H1 (cell line): Measurements from ENCODE around the gene PLEKHM1. TPM values are rescaled to one million over a fixed set of nuclear protein-coding genes. Genes with fewer than 3 reads are reported as not detected.
"Not testable (repeated sequence)": the region's sequence is repeated elsewhere in the genome, so short reads cannot be mapped to it uniquely, and the experiment has no call there.

Source experiments
- CTCF ChIA-PET: fragments of 300-600 bp; sonication (Branson Sonifier 250); formaldehyde crosslinking; loops from one replicate; lab custom pipeline; 2021; ENCODE audit not compliant: partially characterized antibody; lab: Charles Lee
- POLR2A ChIA-PET: fragments of 300-600 bp; sonication (Branson Sonifier 250); formaldehyde crosslinking; loops from one replicate; lab custom pipeline; 2021; ENCODE audit warnings: inconsistent platforms; ENCODE audit not compliant: partially characterized antibody; lab: Charles Lee
- DNase-seq, 2 experiments: peaks; one replicate each; pipeline versions ENCODE4 v3.0.0 to v3.0.0-alpha.2; 2010 to 2022; ENCODE audit warnings: low spot score in 2 of 2, low read depth in 1 of 2, mixed read lengths in 1 of 2
- FAIRE-seq: peaks from 2 replicates; lab custom pipeline; 2011; peaks lifted over from hg19 to GRCh38; lab: Jason Lieb, UNC
- H2AFZ ChIP-seq: 2 replicates; pipeline ENCODE4 v1.8.1; 2012; ENCODE audit warnings: low read length, inconsistent platforms
- H2AK5ac ChIP-seq: 2 replicates; pipeline ENCODE4 v1.6.1; 2013; ENCODE audit warnings: low read depth, low read length
- H2BK120ac ChIP-seq: replicated peaks from 2 replicates; pipeline ENCODE3; 2013; ENCODE audit warnings: low read depth, low read length, inconsistent platforms
- H2BK12ac ChIP-seq: 2 replicates; pipeline ENCODE4 v1.6.1; 2013; ENCODE audit warnings: low read depth, low read length
- H2BK15ac ChIP-seq: 2 replicates; pipeline ENCODE4 v1.6.1; 2013; ENCODE audit warnings: low read length
- H2BK20ac ChIP-seq: 2 replicates; pipeline ENCODE4 v1.6.1; 2013; ENCODE audit warnings: low read length
- H2BK5ac ChIP-seq: 2 replicates; pipeline ENCODE4 v1.6.1; 2013; ENCODE audit warnings: low read depth, low read length
- H3K14ac ChIP-seq: 2 replicates; pipeline ENCODE4 v1.6.1; 2013; ENCODE audit warnings: inconsistent platforms; ENCODE audit not compliant: insufficient read length
- H3K18ac ChIP-seq: 2 replicates; pipeline ENCODE4 v1.6.1; 2013; ENCODE audit warnings: low read length; ENCODE audit errors: extremely low read depth
- H3K23ac ChIP-seq: 2 replicates; pipeline ENCODE4 v1.6.1; 2013; ENCODE audit warnings: inconsistent platforms; ENCODE audit not compliant: insufficient read length
- H3K23me2 ChIP-seq: 2 replicates; pipeline ENCODE4 v1.6.1; 2013; ENCODE audit warnings: low read depth, low read length
- H3K27ac ChIP-seq: 2 replicates; pipeline ENCODE4 v1.6.1; 2011; ENCODE audit warnings: low read depth, low read length, inconsistent platforms
- H3K27me3 ChIP-seq, 4 experiments: replicated peaks in 1 of 4; 1 replicate in 1 of 4; 2 replicates in 3 of 4; pipeline versions ENCODE4 v1.6.1 to v1.8.1; 2011 to 2013; ENCODE audit warnings: low read length in 3 of 4, mild to moderate bottlenecking in 3 of 4, inconsistent platforms in 2 of 4, mixed read lengths in 2 of 4, moderate library complexity in 1 of 4; ENCODE audit not compliant: control insufficient read depth in 3 of 4, insufficient read depth in 3 of 4; ENCODE audit errors: extremely low read depth in 1 of 4
- H3K36me3 ChIP-seq, 4 experiments: 2 replicates each; pipeline versions ENCODE4 v1.6.1 to v1.8.1; 2011 to 2013; ENCODE audit warnings: mild to moderate bottlenecking in 4 of 4, low read length in 3 of 4, moderate library complexity in 2 of 4, control low read depth in 1 of 4, inconsistent platforms in 1 of 4; ENCODE audit not compliant: insufficient read depth in 4 of 4, control insufficient read depth in 2 of 4
- H3K4ac ChIP-seq: replicated peaks from 2 replicates; pipeline ENCODE3; 2013; ENCODE audit warnings: low read length, low read depth, mixed read lengths, inconsistent platforms; ENCODE audit not compliant: insufficient read length
- H3K4me1 ChIP-seq, 4 experiments: replicated peaks in 1 of 4; 1 replicate in 1 of 4; 2 replicates in 3 of 4; pipeline versions ENCODE4 v1.6.1 to v1.8.1; 2011 to 2013; ENCODE audit warnings: low read length in 3 of 4, inconsistent platforms in 2 of 4, mixed read lengths in 1 of 4; ENCODE audit not compliant: insufficient read depth in 4 of 4, control insufficient read depth in 3 of 4
- H3K4me2 ChIP-seq, 2 experiments: 2 replicates each; pipeline versions ENCODE4 v1.6.1 to v1.8.1; 2011 to 2013; ENCODE audit warnings: low read depth in 2 of 2, low read length in 2 of 2, control low read depth in 1 of 2, inconsistent platforms in 1 of 2, mild to moderate bottlenecking in 1 of 2; ENCODE audit not compliant: insufficient read depth in 1 of 2
- H3K4me3 ChIP-seq, 4 experiments: fragments of 200-600, 300-600 bp in 1 of 4; sonication (generic), shearing (Covaris generic), sonication (Bioruptor Twin) in 1 of 4; 2 replicates each; pipeline versions ENCODE4 v1.5.1 to v1.8.1; 2011 to 2016; ENCODE audit warnings: low read length in 4 of 4, low read depth in 3 of 4, control low read depth in 2 of 4, inconsistent platforms in 2 of 4, mild to moderate bottlenecking in 2 of 4, mixed read lengths in 1 of 4, moderate library complexity in 1 of 4; ENCODE audit not compliant: insufficient read depth in 2 of 4; ENCODE audit errors: extremely low read depth in 1 of 4
- H3K56ac ChIP-seq: replicated peaks from 2 replicates; pipeline ENCODE3; 2013; ENCODE audit warnings: low read depth, mild to moderate bottlenecking, mixed read lengths, low read length, inconsistent platforms; ENCODE audit not compliant: insufficient read length
- H3K79me1 ChIP-seq: 2 replicates; pipeline ENCODE4 v1.6.1; 2013; ENCODE audit warnings: low read depth, low read length, control low read depth
- H3K79me2 ChIP-seq, 2 experiments: 2 replicates each; pipeline versions ENCODE4 v1.6.1 to v1.8.1; 2012 to 2013; ENCODE audit warnings: low read length in 2 of 2, mild to moderate bottlenecking in 2 of 2, inconsistent platforms in 1 of 2; ENCODE audit not compliant: insufficient read depth in 2 of 2, control insufficient read depth in 1 of 2
- H3K9ac ChIP-seq, 4 experiments: replicated peaks in 1 of 4; 1 replicate in 1 of 4; 2 replicates in 3 of 4; pipeline versions ENCODE4 v1.6.1 to v1.8.1; 2011 to 2013; ENCODE audit warnings: low read depth in 3 of 4, low read length in 3 of 4, control low read depth in 2 of 4, mild to moderate bottlenecking in 2 of 4, moderate library complexity in 2 of 4, inconsistent platforms in 1 of 4; ENCODE audit errors: extremely low read depth in 1 of 4
- H3K9me3 ChIP-seq, 2 experiments: 2 replicates each; pipeline versions ENCODE4 v1.6.1 to v1.8.1; 2012 to 2013; ENCODE audit warnings: mild to moderate bottlenecking in 2 of 2, moderate library complexity in 2 of 2, control low read depth in 1 of 2, inconsistent platforms in 1 of 2, low read depth in 1 of 2, low read length in 1 of 2, mixed read lengths in 1 of 2; ENCODE audit not compliant: insufficient read depth in 2 of 2
- H4K20me1 ChIP-seq, 2 experiments: replicated peaks in 1 of 2; 2 replicates each; pipeline versions ENCODE3 to v1.8.1; 2011 to 2013; ENCODE audit warnings: inconsistent platforms in 2 of 2, low read length in 2 of 2, mild to moderate bottlenecking in 1 of 2; ENCODE audit not compliant: insufficient read depth in 2 of 2, control insufficient read depth in 1 of 2
- H4K5ac ChIP-seq: 2 replicates; pipeline ENCODE4 v1.6.1; 2013; ENCODE audit warnings: low read length, low read depth, mixed read lengths, inconsistent platforms; ENCODE audit not compliant: insufficient read length
- H4K8ac ChIP-seq: 2 replicates; pipeline ENCODE4 v1.8.0; 2013; ENCODE audit warnings: mild to moderate bottlenecking, moderate library complexity, low read length, inconsistent platforms; ENCODE audit not compliant: insufficient read depth; ENCODE audit errors: extremely low read depth
- H4K91ac ChIP-seq: replicated peaks from 2 replicates; pipeline ENCODE3; 2013; ENCODE audit warnings: low read length, mixed read lengths, inconsistent platforms; ENCODE audit not compliant: insufficient read length
- WGBS, 2 experiments: shearing (Covaris generic) in 1 of 2; methylation state at CpG; one replicate each; pipeline versions ENCODE4 v1.1.6 to v1.1.7; 2013 to 2015; ENCODE audit warnings: low lambda C conversion rate in 2 of 2, mixed read lengths in 2 of 2, inconsistent platforms in 1 of 2, low coverage in 1 of 2, missing lambda C conversion rate in 1 of 2; ENCODE audit not compliant: insufficient replicate concordance in 2 of 2, insufficient coverage in 1 of 2, insufficient read length in 1 of 2; ENCODE audit errors: extremely low coverage in 1 of 2, missing lambda C conversion rate in 1 of 2; 5-methylcytosine and 5-hydroxymethylcytosine counted together
- polyA plus RNA-seq, 7 experiments: library from polyadenylated mRNA; depleted of rRNA in 3 of 7; stranded (reverse) in 5 of 7; unstranded in 2 of 7; fragments of >200 nt in 5 of 7; fragments of 200-250 nt in 2 of 7; gene quantifications; 1 replicate in 5 of 7; 2 replicates in 1 of 7; 4 replicates in 1 of 7; pipeline versions ENCODE4 v1.2.1 to v1.2.3, GENCODE V29; 2011 to 2013; ENCODE audit warnings: missing spikeins in 2 of 7, mixed read lengths in 2 of 7
- total RNA-seq: library from RNA; stranded (reverse); fragmentation: NEBNext Ultra II Directional; extraction: Animal tissue kit (Norgen Biotek cat#: 25700); gene quantifications from 2 replicates; pipeline ENCODE4 v1.2.1, GENCODE V29; 2021

The PLEKHM1 gene
- total and polyA plus RNA-seq, 2 of the 8 experiments (the other 6 are each of a cell fraction or from before 2014, with no cell fraction given) = 7.6 to 17.9 TPM

DNA sequence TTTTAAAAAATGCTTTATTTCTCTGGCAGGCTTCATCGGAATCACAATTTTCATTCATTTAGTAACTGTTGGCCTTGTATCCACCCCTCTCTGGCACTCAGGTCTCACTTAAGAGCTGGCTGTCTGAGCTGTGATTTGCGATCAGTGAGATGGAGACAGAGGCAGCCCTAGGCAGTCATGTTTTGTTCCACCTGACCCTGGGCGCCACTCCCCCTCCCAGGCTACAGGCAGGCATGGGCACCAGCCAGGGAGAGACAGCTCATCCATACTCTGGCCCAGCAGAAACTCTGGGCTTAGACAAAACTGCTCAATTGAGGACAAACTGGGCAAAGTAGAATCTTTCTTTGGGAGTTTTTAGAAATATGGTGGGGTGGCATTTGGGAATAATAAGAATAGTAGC, 14.7 kb upstream of the PLEKHM1 start:
- H3K4me3 ChIP-seq, H3K79me2 ChIP-seq, H3K4me1 ChIP-seq, H3K36me3 ChIP-seq, H4K5ac ChIP-seq, H2BK20ac ChIP-seq, H3K23me2 ChIP-seq, H3K18ac ChIP-seq, H3K23ac ChIP-seq, H3K4me2 ChIP-seq, H2AK5ac ChIP-seq, POLR2A ChIA-PET, H3K79me1 ChIP-seq, H3K9me3 ChIP-seq, H2BK12ac ChIP-seq, H4K8ac ChIP-seq, H4K91ac ChIP-seq, H2BK120ac ChIP-seq, H2BK15ac ChIP-seq, H3K27me3 ChIP-seq, CTCF ChIA-PET, H2BK5ac ChIP-seq, H3K27ac ChIP-seq, FAIRE-seq, H3K14ac ChIP-seq, DNase-seq, H3K4ac ChIP-seq, H4K20me1 ChIP-seq, H2AFZ ChIP-seq, H3K56ac ChIP-seq, H3K9ac ChIP-seq: not testable (repeated sequence)
- 92% methylated on average over 3 of the region's 3 CpGs; no CpG with 5 or more reads in 1 of the 2 experiments for WGBS, 2 experiments

DNA sequence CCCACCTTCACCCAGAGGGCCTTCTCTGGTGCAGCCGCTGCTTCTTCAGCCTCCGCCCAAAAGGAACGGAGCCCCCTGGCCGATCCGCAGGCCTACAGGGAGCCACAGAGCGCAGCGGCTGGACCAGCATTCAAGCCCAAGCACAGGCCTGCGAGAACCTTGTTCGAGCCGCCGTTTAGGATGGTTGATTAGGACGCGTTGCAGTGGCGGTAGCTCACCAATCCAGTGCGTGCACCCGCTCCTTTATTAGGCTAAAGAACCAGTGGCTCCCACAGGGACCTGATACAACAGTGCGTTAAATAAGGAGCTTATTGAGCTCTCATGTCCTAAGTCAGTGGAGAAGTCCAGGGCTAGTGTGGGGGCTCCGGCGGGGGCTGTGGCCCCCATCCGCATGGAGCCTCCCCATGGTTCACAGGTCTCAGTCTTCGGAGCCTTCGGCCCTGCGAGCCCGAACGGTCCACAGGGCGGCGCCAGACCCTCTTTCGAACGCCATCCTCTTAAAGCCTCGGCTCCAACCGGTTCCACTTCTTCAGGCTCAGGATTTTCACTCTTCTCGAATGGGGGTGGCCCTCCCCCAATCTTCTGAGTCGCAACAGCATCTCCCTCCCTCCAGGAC, 10.7 kb upstream of the PLEKHM1 start:
- H2AFZ ChIP-seq, H2BK5ac ChIP-seq, H3K18ac ChIP-seq, H3K27ac ChIP-seq, FAIRE-seq, H3K79me1 ChIP-seq, H2BK120ac ChIP-seq, H4K91ac ChIP-seq, H3K4me3 ChIP-seq, H4K20me1 ChIP-seq, H3K79me2 ChIP-seq, H2BK20ac ChIP-seq, H3K36me3 ChIP-seq, CTCF ChIA-PET, H3K9me3 ChIP-seq, H3K27me3 ChIP-seq, H3K9ac ChIP-seq, H4K5ac ChIP-seq, H2BK15ac ChIP-seq, H3K4me1 ChIP-seq, H3K4ac ChIP-seq, H3K23me2 ChIP-seq, H3K4me2 ChIP-seq, H4K8ac ChIP-seq, POLR2A ChIA-PET, H3K23ac ChIP-seq, H3K14ac ChIP-seq, H2BK12ac ChIP-seq, H3K56ac ChIP-seq, H2AK5ac ChIP-seq: not testable (repeated sequence)
- DNase-seq = peak in 1 of 2 experiments; percentile 58
- WGBS, 2 experiments = 20% methylated on average over 20 of the region's 33 CpGs; no CpG with 5 or more reads in 1 of the 2 experiments
